HepG2 (cell line): ENCODE data around the gene TMED6. TPM values are rescaled to one million over a fixed set of nuclear protein-coding genes. Genes with fewer than 3 reads are reported as not detected.

Source experiments
- ATAC-seq: fragments of 200-7000 bp; cut with Tn5 transposase; 3 replicates; pipeline ENCODE4 v1.9.1; 2020; ENCODE audit warnings: mild to moderate bottlenecking, moderate library complexity
- BruUV-seq: library from RNA; stranded (reverse); fragments of 400-500 nt; replicated peaks from 2 replicates; lab custom pipeline; 2021; lab: Mats Ljungman, UMichigan
- CTCF ChIA-PET: fragments of 300-600 bp; formaldehyde crosslinking; extraction: SDS; loops from one replicate; lab custom pipeline; 2021; ENCODE audit warnings: low total read pairs, inconsistent platforms, low intra/inter-chr PET ratio; lab: Yijun Ruan, JAX
- POLR2A ChIA-PET: fragments of 350-600 bp; sonication (Branson Sonifier 250); formaldehyde crosslinking; loops from one replicate; lab custom pipeline; 2020; ENCODE audit warnings: antibody characterized with exemption, inconsistent platforms; lab: Yijun Ruan, JAX
- DNase-seq: peaks from one replicate; pipeline ENCODE4 v3.0.0-alpha.2; 2015; ENCODE audit warnings: low spot score
- FAIRE-seq: peaks from 3 replicates; lab custom pipeline; 2011; peaks lifted over from hg19 to GRCh38; lab: Jason Lieb, UNC
- H2AFZ ChIP-seq: one replicate; pipeline ENCODE4 v1.6.1; 2011; ENCODE audit warnings: low read length, inconsistent platforms
- H3K27ac ChIP-seq: fragments of 300-600 bp; 3 replicates; pipeline ENCODE4 v1.8.0; 2011; ENCODE audit warnings: mixed run types, mild to moderate bottlenecking, mixed read lengths, low read length, inconsistent platforms; ENCODE audit not compliant: insufficient read depth; ENCODE audit errors: extremely low read length
- H3K27me3 ChIP-seq, 2 experiments: fragments of 200-600 bp in 1 of 2; 2 replicates in 1 of 2; 3 replicates in 1 of 2; pipeline versions ENCODE4 v1.6.0 to v1.8.0; 2011; ENCODE audit warnings: low read length in 2 of 2, mild to moderate bottlenecking in 2 of 2, moderate library complexity in 2 of 2, inconsistent platforms in 1 of 2; ENCODE audit not compliant: insufficient read depth in 2 of 2, control insufficient read depth in 1 of 2
- H3K36me3 ChIP-seq, 2 experiments: fragments of 200-600 bp in 1 of 2; replicated peaks in 1 of 2; 2 replicates in 1 of 2; 3 replicates in 1 of 2; pipeline versions ENCODE4 v1.5.1 to v1.8.0; 2011; ENCODE audit warnings: low read length in 2 of 2, inconsistent platforms in 1 of 2; ENCODE audit not compliant: insufficient read depth in 2 of 2, control insufficient read depth in 1 of 2
- H3K4me1 ChIP-seq: 2 replicates; pipeline ENCODE4 v1.5.1; 2012; ENCODE audit warnings: low read length, inconsistent platforms; ENCODE audit not compliant: insufficient read depth
- H3K4me2 ChIP-seq: 2 replicates; pipeline ENCODE4 v1.6.0; 2011; ENCODE audit warnings: low read depth, low read length, inconsistent platforms
- H3K4me3 ChIP-seq, 3 experiments: fragments of 200-600 bp in 1 of 3; sonication (generic), shearing (Covaris generic) in 1 of 3; replicated peaks in 1 of 3; 2 replicates each; pipeline ENCODE4 v1.5.1; 2011 to 2016; ENCODE audit warnings: low read length in 3 of 3, inconsistent platforms in 2 of 3, low read depth in 2 of 3, mild to moderate bottlenecking in 2 of 3, control low read depth in 1 of 3, mixed read lengths in 1 of 3; ENCODE audit not compliant: insufficient read depth in 1 of 3
- H3K79me2 ChIP-seq: one replicate; pipeline ENCODE4 v1.6.1; 2011; ENCODE audit warnings: low read length, inconsistent platforms; ENCODE audit not compliant: insufficient read depth
- H3K9ac ChIP-seq: 2 replicates; pipeline ENCODE4 v1.6.0; 2011; ENCODE audit warnings: mild to moderate bottlenecking, low read depth, low read length, inconsistent platforms; ENCODE audit not compliant: insufficient read depth
- H3K9me3 ChIP-seq: 2 replicates; pipeline ENCODE4 v1.5.1; 2012; ENCODE audit warnings: mild to moderate bottlenecking, low read length
- H4K20me1 ChIP-seq: 2 replicates; pipeline ENCODE4 v1.6.0; 2011; ENCODE audit warnings: inconsistent platforms, mild to moderate bottlenecking, low read length, moderate library complexity; ENCODE audit not compliant: insufficient read depth
- IRF2 ChIP-seq: IDR thresholded peaks from 2 replicates; pipeline ENCODE4 v1.6.1; 2018; ENCODE audit warnings: missing genetic modification reagents, missing compliant biosample characterization
- MEF2D ChIP-seq: sonication (generic); formaldehyde crosslinking; IDR thresholded peaks from 2 replicates; pipeline ENCODE4 v1.5.1; 2020; ENCODE audit warnings: mild to moderate bottlenecking, missing genetic modification reagents
- MIER3 ChIP-seq: IDR thresholded peaks from 2 replicates; pipeline ENCODE4 v1.6.1; 2016; ENCODE audit warnings: missing compliant biosample characterization, borderline replicate concordance
- NR2F1 ChIP-seq, 2 experiments: fragments of 450-650 bp in 1 of 2; formaldehyde crosslinking in 1 of 2; IDR thresholded peaks; 2 replicates each; pipeline versions ENCODE4 v1.5.0 to v1.6.1; 2016 to 2020; ENCODE audit warnings: mild to moderate bottlenecking in 1 of 2, missing compliant biosample characterization in 1 of 2, missing genetic modification reagents in 1 of 2, moderate library complexity in 1 of 2
- SYNCRIP ChIP-seq: fragments of 200-400 bp; formaldehyde crosslinking; IDR thresholded peaks from 2 replicates; pipeline ENCODE4 v1.6.1; 2018; ENCODE audit warnings: mild to moderate bottlenecking, low read depth, low read length; ENCODE audit not compliant: insufficient read depth
- YEATS2 ChIP-seq: sonication (generic); formaldehyde crosslinking; IDR thresholded peaks from 2 replicates; pipeline ENCODE4 v1.4.0; 2020; ENCODE audit warnings: missing genetic modification reagents, borderline replicate concordance
- ZNF724P ChIP-seq: sonication (generic); formaldehyde crosslinking; IDR thresholded peaks from 2 replicates; pipeline ENCODE4 v1.8.0; 2022; ENCODE audit warnings: missing genetic modification reagents, borderline replicate concordance
- ZNF891 ChIP-seq: sonication (generic); formaldehyde crosslinking; IDR thresholded peaks from 2 replicates; pipeline ENCODE4 v1.5.0; 2020; ENCODE audit warnings: mild to moderate bottlenecking, missing genetic modification reagents
- WGBS: methylation state at CpG from one replicate; pipeline ENCODE4 v1.1.6; 2017; ENCODE audit warnings: low lambda C conversion rate; 5-methylcytosine and 5-hydroxymethylcytosine counted together
- in situ Hi-C: cut with HindIII; loops from 2 replicates; pipeline ENCODE4 v1.10.0; 2017; ENCODE audit warnings: low pct_unique_long_range_greater_than_20kb; ENCODE audit not compliant: extremely low pct_ligation_motif_present
- intact Hi-C: fragments of 100-400 bp; cut with micrococcal nuclease; formaldehyde crosslinking; loops from one replicate; pipeline ENCODE4 v1.10.0; 2022; ENCODE audit not compliant: unreplicated experiment
- polyA plus RNA-seq, 8 experiments: library from polyadenylated mRNA; depleted of rRNA in 3 of 8; stranded (reverse) in 7 of 8; unstranded in 1 of 8; fragments of >200 nt; fragmentation: Illumina TruSeq in 4 of 8; extraction: Trizol in 4 of 8; gene quantifications; 2 replicates each; pipeline versions ENCODE4 v1.2.1 to v1.2.3, GENCODE V29; 2011 to 2016; ENCODE audit warnings: low read depth in 4 of 8, missing spikeins in 1 of 8, mixed read lengths in 1 of 8; ENCODE audit not compliant: insufficient read depth in 1 of 8
- total RNA-seq, 5 experiments: library from RNA; depleted of rRNA; stranded (reverse); fragments of >200 nt; fragmentation: Illumina TruSeq; extraction: Trizol; gene quantifications; 2 replicates each; pipeline ENCODE4 v1.2.3, GENCODE V29; 2016; ENCODE audit warnings: low read depth in 1 of 5
- TF ChIP-seq, protein P1 (sequence below): sonication (generic); formaldehyde crosslinking; IDR thresholded peaks from 2 replicates; pipeline ENCODE4 v1.5.1; 2020; ENCODE audit warnings: missing genetic modification reagents, mild to moderate bottlenecking, borderline replicate concordance

TMED6 gene
- total and polyA plus RNA-seq, 2 of the 13 experiments (the other 11 are each of a cell fraction or from before 2014, with no cell fraction given), result 9.8 to 14.4 TPM

DNA sequence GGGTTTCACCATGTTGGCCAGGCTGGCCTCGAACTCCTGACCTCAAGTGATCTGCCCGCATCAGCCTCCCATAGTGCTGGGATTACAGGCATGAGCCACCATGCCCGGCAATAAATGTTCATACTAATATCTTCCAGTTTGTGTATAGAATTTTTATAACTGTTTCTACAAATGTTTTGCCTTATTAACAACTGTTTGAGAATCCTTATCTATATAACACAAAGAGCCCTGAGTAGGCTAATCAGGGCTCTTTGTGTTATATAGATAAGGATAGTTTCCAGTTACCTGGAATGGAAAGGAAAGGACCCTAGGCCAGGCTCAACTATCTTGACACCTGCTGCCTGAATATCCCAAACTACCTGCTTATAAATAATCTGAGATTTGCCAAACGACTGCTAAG lies 17.3 kb upstream of the TMED6 start:
- H3K4me2 ChIP-seq, result no peak overlapping the region
- in situ Hi-C loops, result no loop called here
- H3K27me3 ChIP-seq, result no peaks in the 10 kb centered on the region
- no peaks in the 10 kb centered on the region for H3K9me3 ChIP-seq
- H3K4me3 ChIP-seq, result no peak overlapping the region
- WGBS, result 93% methylated on average over 4 of the region's 4 CpGs
- H3K9ac ChIP-seq, result no peak overlapping the region
- H3K4me1 ChIP-seq, result peaks cover 16% of the 10 kb centered on the region
- no peak overlapping the region for H2AFZ ChIP-seq
- FAIRE-seq, result no peak
- ATAC-seq, result no peak
- intact Hi-C loops, result no loop called here
- ChIA-PET POLR2A (no interaction called here), CTCF (no interaction called here)
- no peaks in the 10 kb centered on the region for H3K79me2 ChIP-seq
- no peak for DNase-seq
- BruUV-seq, result no TSS peak
- H3K36me3 ChIP-seq, result peaks cover 34 to 73% of the 10 kb centered on the region in 2 experiments
- no peaks in the 10 kb centered on the region for H4K20me1 ChIP-seq
- no peak for TF ChIP-seq NR2F1 (CRISPR knock-in tag; IDR thresholded peaks at IDR 0.05)
- TF ChIP-seq MEF2D, result no peak
- no peak for TF ChIP-seq SYNCRIP
- TF ChIP-seq YEATS2 (CRISPR knock-in tag), result no peak
- TF ChIP-seq, protein P1, sequence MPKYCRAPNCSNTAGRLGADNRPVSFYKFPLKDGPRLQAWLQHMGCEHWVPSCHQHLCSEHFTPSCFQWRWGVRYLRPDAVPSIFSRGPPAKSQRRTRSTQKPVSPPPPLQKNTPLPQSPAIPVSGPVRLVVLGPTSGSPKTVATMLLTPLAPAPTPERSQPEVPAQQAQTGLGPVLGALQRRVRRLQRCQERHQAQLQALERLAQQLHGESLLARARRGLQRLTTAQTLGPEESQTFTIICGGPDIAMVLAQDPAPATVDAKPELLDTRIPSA (CRISPR knock-in tag), result no peak
- TF ChIP-seq IRF2 (CRISPR knock-in tag), result no peak
- no peak for TF ChIP-seq MIER3 (CRISPR knock-in tag)
- no peak for TF ChIP-seq ZNF724P (CRISPR knock-in tag)
- no peak for TF ChIP-seq ZNF891 (CRISPR knock-in tag)
- TF ChIP-seq, all 625 proteins: peak for 0
- no peak overlapping the region for H3K27ac ChIP-seq
